HG02840 (cell line): ENCODE measurements around the gene ETV1.
A peak's percentile ranks its signal among the peaks of the same experiment; 100 is the strongest.

Experiments used
- ATAC-seq: cut with Tn5 transposase; IDR thresholded peaks from one replicate; pipeline ENCODE4 v1.9.1; 2021; ENCODE audit warnings: mild to moderate bottlenecking, moderate library complexity, moderate number of reproducible peaks; ENCODE audit not compliant: unreplicated experiment, low FRiP score

The ETV1 gene

DNA sequence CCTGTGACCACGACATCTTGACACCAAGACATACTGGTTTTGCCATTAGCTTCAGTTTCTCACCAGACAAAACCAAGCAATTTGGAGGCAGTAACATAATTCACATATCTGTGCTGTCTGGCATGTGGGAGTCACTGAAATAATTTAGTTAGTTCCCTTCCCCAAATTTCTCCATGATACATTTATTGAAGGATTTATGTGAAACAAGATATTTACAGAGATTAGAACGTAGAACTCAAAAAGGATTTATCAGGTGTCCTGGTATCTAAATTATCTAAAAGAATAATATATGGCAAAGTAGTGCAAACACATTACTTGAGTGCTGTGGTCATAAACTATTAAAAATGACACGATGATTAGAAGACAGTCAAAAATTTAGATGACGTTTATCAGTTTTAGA lies 98.7 kb downstream of the ETV1 start:
- ATAC-seq, result no peak

DNA sequence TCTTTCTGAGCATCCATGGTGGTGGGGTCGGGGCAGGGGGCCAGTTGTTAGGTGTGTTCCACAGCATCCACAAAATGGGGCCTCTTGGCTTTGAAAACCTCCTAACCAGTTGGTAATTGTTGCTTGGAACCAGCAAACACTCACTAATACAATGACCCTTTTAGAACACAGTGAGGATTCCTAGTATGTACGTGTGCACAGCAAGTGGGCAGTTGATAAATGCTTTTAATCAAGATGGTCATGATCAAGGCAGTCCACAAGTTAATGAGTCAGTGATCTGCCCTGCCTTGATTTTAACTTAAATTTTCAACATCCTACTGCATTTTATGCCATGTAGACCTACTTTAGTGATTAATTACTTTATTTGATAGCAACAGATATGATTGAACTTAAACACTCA lies 103.1 kb downstream of the ETV1 start:
- ATAC-seq, result no peak

- ATAC-seq, result no peak
Measured at GRCh38 chr7:13882051-13882450, 107.4 kb downstream of the ETV1 start.

DNA sequence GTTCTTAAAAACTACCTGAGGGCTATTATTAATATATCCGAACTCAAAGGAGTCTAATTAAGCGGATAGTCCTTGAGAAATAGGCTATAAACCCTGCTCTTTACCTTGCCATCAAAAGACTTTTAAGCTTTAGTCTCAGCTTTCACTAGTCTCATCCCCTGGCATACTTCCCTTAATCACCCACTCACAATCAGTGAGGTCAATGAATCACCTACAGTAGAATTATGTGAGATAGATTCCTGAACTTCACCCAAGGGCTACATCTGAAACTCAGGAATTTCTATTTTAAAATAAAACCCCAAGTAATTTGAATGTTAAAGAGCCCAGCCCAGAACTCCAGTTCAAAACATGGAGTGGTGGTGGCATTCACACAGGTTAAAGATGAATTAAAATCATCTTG lies 108.7 kb downstream of the ETV1 start:
- no peak for ATAC-seq

DNA sequence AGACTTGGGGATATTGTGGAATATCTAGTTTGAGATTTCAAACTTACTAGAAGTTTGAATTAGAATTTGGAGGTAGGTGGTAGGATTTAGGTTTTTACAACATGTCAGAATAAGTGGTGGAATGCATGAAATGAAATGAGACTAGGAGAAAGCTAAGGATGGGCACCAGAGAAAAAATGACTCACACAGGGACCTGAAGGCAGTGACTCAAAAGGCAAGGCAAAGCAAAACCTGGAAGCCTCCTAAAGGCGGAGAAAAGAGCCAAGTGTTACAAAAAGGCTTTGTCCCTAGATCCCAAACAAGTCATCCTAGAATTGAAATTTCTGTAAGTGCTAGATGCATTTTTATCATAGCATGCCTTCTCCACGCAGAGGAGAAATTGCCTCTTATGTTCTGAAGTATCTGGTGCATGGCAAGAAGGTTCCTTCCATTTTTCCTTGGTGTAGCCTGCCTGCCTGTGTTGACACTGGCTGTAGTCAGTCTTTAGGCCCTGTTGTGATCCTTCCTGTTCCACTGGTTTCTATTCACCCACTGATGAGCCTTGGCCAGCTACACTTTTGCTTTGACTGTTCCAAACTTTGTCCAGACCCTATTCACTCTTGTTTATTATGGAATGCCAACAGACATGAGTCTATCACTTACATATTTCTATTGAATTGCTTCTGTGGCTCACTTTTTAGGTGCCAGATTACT lies 109.3 kb downstream of the ETV1 start:
- ATAC-seq, result no peak

- no peak for ATAC-seq
Measured at GRCh38 chr7:13879143-13879542, 110.3 kb downstream of the ETV1 start.

DNA sequence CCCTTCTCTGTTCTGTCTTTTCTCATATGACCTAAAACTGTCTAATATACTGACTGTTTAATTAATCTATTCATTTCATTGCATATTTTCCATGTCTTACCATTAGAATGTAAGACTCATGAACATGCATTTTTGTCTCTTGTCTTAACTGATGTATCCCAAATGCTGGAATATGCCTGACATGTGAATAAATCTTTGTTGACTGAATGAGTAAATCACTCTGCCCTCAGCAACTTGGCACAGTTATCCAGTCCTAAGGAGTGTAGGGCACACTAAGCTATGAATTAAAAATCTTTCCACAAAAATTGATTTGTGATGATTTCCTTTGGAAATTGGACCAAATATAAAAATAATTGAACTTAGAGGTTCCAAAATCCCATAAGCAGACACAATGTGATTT lies 111.3 kb downstream of the ETV1 start:
- no peak for ATAC-seq

- ATAC-seq, result no peak
Measured at GRCh38 chr7:13875496-13876074, 113.9 kb downstream of the ETV1 start.

GRCh38 chr7:13874783-13875182 lies 114.7 kb downstream of the ETV1 start:
- no peak for ATAC-seq

- ATAC-seq, result no peak
Measured at GRCh38 chr7:13872709-13873108, 116.8 kb downstream of the ETV1 start.

DNA sequence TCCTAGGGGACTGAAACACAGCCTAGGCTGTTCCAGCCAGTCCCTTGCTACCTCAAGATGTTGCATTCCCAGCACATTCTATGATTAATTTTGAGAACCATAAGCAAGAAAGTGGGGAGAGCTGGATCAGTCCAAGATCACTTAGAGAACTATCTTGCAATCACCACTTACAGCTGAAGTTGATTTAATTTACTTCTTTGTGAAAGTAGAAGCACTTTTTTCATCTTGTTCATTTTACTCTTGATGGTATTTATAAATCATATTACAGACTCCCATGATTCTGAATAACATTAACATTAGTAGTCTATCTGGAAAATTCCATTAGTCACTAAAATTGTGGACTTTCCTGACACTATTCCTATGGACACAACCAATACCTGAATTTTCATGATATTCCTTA lies 118.5 kb downstream of the ETV1 start:
- no peak for ATAC-seq

- ATAC-seq, result no peak
Measured at GRCh38 chr7:13860734-13861133, 128.7 kb downstream of the ETV1 start.

DNA sequence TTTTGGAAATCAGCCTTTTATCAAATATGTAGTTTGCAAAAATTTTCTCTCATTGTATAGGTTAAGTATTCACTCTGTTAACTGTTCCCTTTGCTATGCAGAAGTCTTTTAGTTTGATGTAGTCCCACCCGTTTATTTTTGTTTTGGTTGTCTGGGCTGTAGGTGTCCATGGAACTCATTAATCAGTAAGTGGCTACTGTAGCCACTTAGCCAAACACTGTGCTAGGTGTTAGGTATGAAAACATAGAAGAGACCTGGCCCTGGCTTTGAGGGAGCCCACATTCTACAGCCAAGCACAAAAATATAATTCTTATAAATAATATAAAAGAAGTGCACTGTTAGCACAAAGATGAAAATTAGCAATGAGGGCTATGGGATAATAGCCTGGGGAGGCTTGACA lies 133.5 kb downstream of the ETV1 start:
- ATAC-seq, result no peak

- ATAC-seq, result no peak
Measured at GRCh38 chr7:13852281-13852968, 137.0 kb downstream of the ETV1 start.

DNA sequence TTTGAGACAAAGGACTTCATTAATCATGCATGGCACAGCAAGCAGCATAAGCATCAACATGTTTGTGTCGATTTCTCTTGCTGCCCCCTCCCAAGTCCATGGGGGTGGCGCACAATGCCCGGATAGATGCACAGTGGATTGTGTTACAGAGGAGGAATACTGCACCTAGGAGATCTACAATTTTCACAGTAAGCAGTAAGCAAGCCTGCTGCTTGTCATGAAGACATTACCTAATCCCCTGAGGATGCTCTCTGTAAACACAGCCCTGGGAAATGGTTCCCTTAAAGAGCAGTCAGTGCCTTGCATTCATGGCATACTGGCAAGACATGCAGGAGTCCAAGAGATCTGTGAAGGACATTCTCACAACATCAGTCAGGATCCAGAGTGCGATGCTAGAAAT lies 137.7 kb downstream of the ETV1 start:
- no peak for ATAC-seq

GRCh38 chr7:13850185-13850752 lies 139.2 kb downstream of the ETV1 start:
- peak; percentile 88 for ATAC-seq

DNA sequence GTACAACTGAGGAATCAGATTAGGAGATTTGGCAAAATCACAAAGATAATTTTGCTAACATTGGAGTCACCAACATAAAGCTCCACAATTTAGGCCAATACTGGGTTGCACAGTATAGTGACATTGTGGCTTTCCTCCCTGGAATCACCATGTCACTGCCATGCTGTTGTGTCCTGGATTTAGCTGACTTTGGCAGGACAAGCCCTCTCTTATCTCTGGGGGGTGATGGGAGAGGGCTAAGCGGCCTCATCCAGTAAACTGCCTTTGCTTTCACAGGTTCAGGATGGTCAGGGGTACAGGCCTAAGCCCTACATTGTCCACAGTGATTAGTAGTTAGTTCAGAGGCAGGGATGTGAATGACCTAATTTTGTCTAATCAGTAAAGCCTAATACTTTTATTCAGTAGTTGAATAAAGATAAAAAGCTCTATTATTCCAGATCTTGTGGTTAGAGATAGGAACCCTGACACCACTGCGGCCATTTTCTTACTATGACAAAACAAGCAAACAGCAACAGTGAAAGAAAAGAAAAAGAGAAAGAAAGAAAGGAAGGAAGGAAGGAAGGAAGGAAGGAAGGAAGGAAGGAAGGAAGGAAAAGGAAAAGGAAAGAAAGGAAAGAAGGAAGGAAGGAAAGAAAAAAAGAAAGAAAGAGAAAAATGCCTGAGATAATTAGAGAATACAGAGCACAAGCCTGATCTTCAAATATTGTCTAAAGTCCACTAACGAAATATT lies 140.1 kb downstream of the ETV1 start:
- ATAC-seq, result no peak

DNA sequence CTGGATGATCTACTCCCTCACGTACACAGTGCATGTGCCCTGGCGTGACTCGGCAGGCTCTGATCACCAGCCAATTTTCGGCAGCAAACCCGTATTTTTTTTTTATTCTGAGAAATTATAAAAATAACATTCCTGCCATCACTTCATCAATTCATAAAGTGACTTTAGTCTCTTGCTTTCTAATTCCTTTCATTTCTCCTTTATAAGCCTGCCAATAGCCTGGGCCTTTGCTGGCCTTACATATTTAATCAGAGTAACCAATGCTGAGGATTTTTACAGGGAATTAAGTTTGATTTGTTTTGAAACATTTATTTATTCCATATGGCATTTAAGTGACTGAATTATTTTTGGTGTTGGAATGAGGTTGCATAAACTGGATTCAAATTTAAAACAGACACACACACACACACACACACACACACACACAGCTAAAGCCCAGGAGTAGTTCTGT lies 140.8 kb downstream of the ETV1 start:
- ATAC-seq, result no peak

GRCh38 chr7:13846386-13846785 lies 143.1 kb downstream of the ETV1 start:
- ATAC-seq, result no peak

- ATAC-seq, result no peak
Measured at GRCh38 chr7:13845601-13846000, 143.9 kb downstream of the ETV1 start.

DNA sequence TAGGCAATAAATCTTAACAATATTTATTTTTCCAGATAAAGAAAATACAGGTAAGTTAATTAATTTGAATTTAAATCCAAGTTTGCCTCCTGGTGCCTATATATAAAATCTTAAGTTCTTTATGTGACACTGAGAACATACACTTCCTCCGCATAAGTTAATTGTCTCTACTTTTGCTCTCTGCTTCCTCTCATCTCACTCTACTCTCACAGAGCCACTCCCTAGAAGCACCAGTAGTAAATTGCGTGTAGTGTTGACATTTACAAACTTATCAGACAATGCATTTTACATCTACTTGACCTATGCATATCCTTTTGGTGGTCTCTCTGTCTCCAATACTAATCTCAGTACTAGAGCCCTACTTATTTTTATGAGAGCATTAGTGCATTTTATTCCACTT lies 144.5 kb downstream of the ETV1 start:
- ATAC-seq, result no peak
